ENCODE data around the gene CPD.

- no peak for TF ChIP-seq EZH2 (IDR thresholded peaks at IDR 0.05; ENCODE audit: low read length)
- TF ChIP-seq CTCF (optimal IDR thresholded peaks at IDR 0.05 in 1 of 3, IDR thresholded peaks at IDR 0.05 in 1 of 3, conservative IDR thresholded peaks at IDR 0.05 in 1 of 3; ENCODE audit: extremely low read depth in 1 of 3, insufficient read depth in 2 of 3, low read length in 3 of 3) = no peak
Observed at GRCh38 chr17:30458371-30458770, 79.6 kb downstream of the CPD start.

Data from keratinocyte (primary cell).